ENCODE results near the gene MAMDC4. TPM values are rescaled to one million over a fixed set of nuclear protein-coding genes. Genes with fewer than 3 reads are reported as not detected.

The MAMDC4 gene
- total and polyA plus RNA-seq, 2 of the 13 experiments (the other 11 are each of a cell fraction or from before 2014, with no cell fraction given), result 6.0 to 6.8 TPM

- no peak for TF ChIP-seq KIAA2018 (CRISPR knock-in tag; IDR thresholded peaks at IDR 0.05; ENCODE audit: borderline replicate concordance)
- no peak for TF ChIP-seq ZNF101 (CRISPR knock-in tag; IDR thresholded peaks at IDR 0.05; ENCODE audit: borderline replicate concordance, low read depth)
- TF ChIP-seq ZMYM2 (CRISPR knock-in tag; IDR thresholded peaks at IDR 0.05), result no peak
- TF ChIP-seq MED8 (CRISPR knock-in tag; IDR thresholded peaks at IDR 0.05; ENCODE audit: insufficient replicate concordance), result peak; percentile 40
- no peak for TF ChIP-seq POGK (CRISPR knock-in tag; conservative IDR thresholded peaks at IDR 0.05)
- 0 out of 2 replicates have a peak, but pooled peaks have one; percentile 1 for TF ChIP-seq MAFF (IDR thresholded peaks at IDR 0.05; ENCODE audit: low read depth, low read length)
- no peak for TF ChIP-seq SIX4 (CRISPR knock-in tag; IDR thresholded peaks at IDR 0.05)
- peak; percentile 95 for TF ChIP-seq DRAP1 (CRISPR knock-in tag; IDR thresholded peaks at IDR 0.05)
- no peak for TF ChIP-seq ZNF33A (CRISPR knock-in tag; IDR thresholded peaks at IDR 0.05; ENCODE audit: borderline replicate concordance)
- peak; percentile 75 for TF ChIP-seq REL (CRISPR knock-in tag; conservative IDR thresholded peaks at IDR 0.05)
- no peak; the same call in 1 of the 2 replicates for TF ChIP-seq ZNF747 (CRISPR knock-in tag; IDR thresholded peaks at IDR 0.05; ENCODE audit: borderline replicate concordance)
- TF ChIP-seq CHD2 (IDR thresholded peaks at IDR 0.05; ENCODE audit: low read depth, low read length), result peak; percentile 74; the same call in 1 of the 2 replicates
- TF ChIP-seq SAFB2 (CRISPR knock-in tag; IDR thresholded peaks at IDR 0.05; ENCODE audit: borderline replicate concordance, low read depth), result no peak
- no peak for TF ChIP-seq ATF1 (CRISPR knock-in tag; IDR thresholded peaks at IDR 0.05)
- TF ChIP-seq ZNF501 (CRISPR knock-in tag; IDR thresholded peaks at IDR 0.05), result no peak
- no peak for TF ChIP-seq DDIT3 (CRISPR knock-in tag; IDR thresholded peaks at IDR 0.05)
- no peak for TF ChIP-seq ZNF75D (CRISPR knock-in tag; IDR thresholded peaks at IDR 0.05; ENCODE audit: borderline replicate concordance)
Measured at GRCh38 chr9:136849038-136849959, 2.8 kb upstream of the MAMDC4 start, which contains the start of gene PHPT1 (continued).
